Muscle layer of duodenum (tissue), 2 donors: ENCODE measurements around the gene KLRF2.
A peak's percentile ranks its signal among the peaks of the same experiment; 100 is the strongest.

Experiments
- H3K27ac ChIP-seq: one replicate; pipeline ENCODE4 v1.7.0; 2013; ENCODE audit warnings: mild to moderate bottlenecking, low read length
- H3K27me3 ChIP-seq: one replicate; pipeline ENCODE4 v1.7.0; 2013; ENCODE audit warnings: low read depth, mild to moderate bottlenecking, control low read depth, low read length
- H3K36me3 ChIP-seq, 2 donors: one replicate each; pipeline ENCODE4 v1.7.0; 2013; ENCODE audit warnings: low read length in 2 of 2, control low read depth in 1 of 2, mild to moderate bottlenecking in 1 of 2; ENCODE audit not compliant: insufficient read depth in 2 of 2, control insufficient read depth in 1 of 2
- H3K4me1 ChIP-seq, 2 donors: one replicate each; pipeline ENCODE4 v1.7.0; 2013; ENCODE audit warnings: low read length in 2 of 2, mild to moderate bottlenecking in 2 of 2, control low read depth in 1 of 2, moderate library complexity in 1 of 2; ENCODE audit not compliant: insufficient read depth in 2 of 2, control insufficient read depth in 1 of 2
- H3K4me3 ChIP-seq, 2 donors: one replicate each; pipeline ENCODE4 v1.7.0; 2013; ENCODE audit warnings: low read length in 2 of 2, low read depth in 1 of 2, mild to moderate bottlenecking in 1 of 2
- H3K9me3 ChIP-seq, 2 donors: one replicate each; pipeline ENCODE4 v1.7.0; 2013; ENCODE audit warnings: low read length in 2 of 2, control low read depth in 1 of 2, mild to moderate bottlenecking in 1 of 2; ENCODE audit not compliant: control insufficient read depth in 1 of 2
- donor health status: healthy.

The KLRF2 gene

DNA sequence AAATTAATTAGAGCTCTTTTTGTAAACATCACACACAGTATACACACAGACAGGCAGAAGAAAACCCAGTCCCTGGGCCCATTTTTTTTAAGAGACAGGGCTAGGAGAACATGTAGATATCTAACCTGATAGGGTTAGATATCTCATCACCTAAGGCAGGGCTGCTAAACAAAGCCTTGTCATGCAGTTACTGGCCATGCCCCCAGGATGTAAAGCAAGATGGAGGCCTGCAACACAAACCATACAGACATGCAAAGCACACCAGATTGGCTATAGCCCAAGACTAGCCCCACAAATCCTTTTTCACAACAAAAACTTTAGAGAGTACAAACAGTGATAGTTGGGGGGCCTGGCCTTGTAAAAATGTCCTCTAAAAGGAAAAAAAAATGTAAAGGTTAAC, 30.4 kb downstream of the KLRF2 start:
- H3K9me3 ChIP-seq = peaks cover 15 to 16% of the 10 kb centered on the region in 2 donors
- H3K27me3 ChIP-seq = no peaks in the 10 kb centered on the region
- H3K36me3 ChIP-seq = no peaks in the 10 kb centered on the region
- no peaks in the 10 kb centered on the region for H3K4me1 ChIP-seq
- H3K27ac ChIP-seq = no peak overlapping the region
- H3K4me3 ChIP-seq = no peak overlapping the region

DNA sequence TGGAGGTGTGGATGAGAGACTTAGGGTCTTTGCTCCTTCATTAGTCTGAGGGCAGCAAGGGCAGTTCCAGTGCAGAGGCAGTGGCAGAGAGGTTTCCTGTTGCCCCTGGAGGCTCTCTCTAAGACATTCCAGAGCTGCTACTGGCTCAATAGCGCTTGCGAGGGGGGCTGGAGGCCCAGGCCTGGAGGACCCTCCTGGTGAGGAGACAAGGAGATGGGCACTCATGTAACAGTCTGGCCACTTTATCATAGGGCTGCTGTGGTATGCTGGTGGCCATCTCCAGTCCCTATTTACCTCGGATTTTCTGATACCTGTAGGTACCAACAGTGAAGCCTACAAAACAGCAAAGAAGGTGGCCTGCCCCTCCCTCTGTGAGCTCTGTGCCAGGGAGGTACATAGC, 38.2 kb downstream of the KLRF2 start:
- Histone ChIP-seq H3K4me1 (no peaks in the 10 kb centered on the region), H3K27ac (no peak overlapping the region), H3K36me3 (no peaks in the 10 kb centered on the region), H3K9me3 (no peaks in the 10 kb centered on the region), H3K27me3 (no peaks in the 10 kb centered on the region), H3K4me3 (no peak overlapping the region)

DNA sequence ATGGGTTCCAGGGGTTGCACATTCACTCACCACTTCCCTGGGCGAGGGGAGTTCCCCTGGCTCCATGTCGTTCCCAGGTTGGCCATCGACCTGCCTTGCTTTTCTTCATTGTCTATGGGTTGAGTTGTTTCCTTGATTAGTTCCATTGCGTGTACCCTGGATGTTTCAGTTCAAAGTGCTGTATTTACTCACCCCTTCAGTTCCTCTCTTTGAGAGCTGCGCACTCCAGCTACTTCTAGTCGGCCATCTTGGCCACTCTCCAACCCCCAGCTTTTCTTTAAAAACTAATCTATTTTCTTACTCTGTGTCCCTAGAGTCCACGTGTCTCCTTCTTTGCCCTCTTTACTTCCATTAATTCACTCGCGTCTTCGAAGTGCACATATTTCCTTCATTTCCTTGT, 39.2 kb downstream of the KLRF2 start:
- Histone ChIP-seq H3K4me3 (no peak overlapping the region), H3K27ac (no peak overlapping the region), H3K9me3 (no peaks in the 10 kb centered on the region), H3K36me3 (no peaks in the 10 kb centered on the region), H3K27me3 (no peaks in the 10 kb centered on the region), H3K4me1 (no peaks in the 10 kb centered on the region)

DNA sequence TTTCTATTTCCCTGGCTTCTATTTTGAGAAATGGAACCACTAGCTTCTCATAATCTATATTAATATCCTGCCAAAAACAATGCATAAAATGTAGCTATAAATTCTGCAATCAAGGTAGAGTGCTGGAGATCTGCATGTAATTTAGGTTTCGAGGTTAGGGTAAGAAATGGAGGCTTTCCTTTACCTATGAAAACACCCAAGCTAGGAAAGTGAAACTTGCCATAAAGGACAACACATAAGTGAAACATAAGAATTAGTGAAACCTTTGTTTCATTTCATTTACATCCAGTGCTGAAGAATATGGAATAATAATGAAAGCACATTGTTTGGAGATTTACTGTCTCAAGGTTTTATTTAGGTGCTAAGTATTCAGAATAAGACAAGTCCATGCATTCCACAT, 41.1 kb downstream of the KLRF2 start:
- Histone ChIP-seq H3K27me3 (no peaks in the 10 kb centered on the region), H3K9me3 (no peaks in the 10 kb centered on the region)

DNA sequence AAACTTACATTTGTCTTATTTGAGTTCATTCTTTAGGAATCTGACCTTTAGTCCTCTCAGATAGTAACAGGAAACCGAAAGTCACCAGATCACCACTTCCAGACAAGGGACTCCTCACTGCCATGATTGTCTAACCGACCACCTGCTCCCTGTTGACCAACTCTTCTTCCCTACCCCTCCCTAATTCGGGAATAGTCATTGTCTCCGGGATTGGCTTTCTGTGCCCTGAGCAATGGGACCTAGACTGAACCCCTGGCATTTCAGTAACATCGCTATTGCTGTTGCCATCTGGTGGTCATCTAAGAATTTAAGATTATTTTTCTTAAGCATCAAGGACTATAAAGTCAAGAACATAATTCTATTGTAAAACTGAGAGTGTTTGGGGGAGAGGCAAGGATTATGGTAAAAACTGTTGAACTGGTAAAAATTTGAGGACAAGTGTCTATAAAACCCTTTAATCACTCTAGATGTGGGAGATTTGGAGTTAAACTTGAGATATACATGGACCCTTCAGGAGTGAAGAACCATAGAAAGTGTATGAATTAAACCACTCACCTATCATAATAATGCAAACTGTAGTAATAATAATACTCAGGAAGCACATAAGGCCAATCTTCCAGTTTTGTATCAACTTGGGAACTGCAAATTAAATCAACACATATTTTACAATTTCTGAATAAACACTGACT, 44.6 kb downstream of the KLRF2 start:
- H3K4me3 ChIP-seq = peak overlapping the region; percentile 30 to 45
- no peaks in the 10 kb centered on the region for H3K27me3 ChIP-seq
- no peaks in the 10 kb centered on the region for H3K4me1 ChIP-seq
- H3K36me3 ChIP-seq = no peaks in the 10 kb centered on the region
- no peak overlapping the region for H3K27ac ChIP-seq
- H3K9me3 ChIP-seq = no peaks in the 10 kb centered on the region

More for the DNA sequence above, 41.1 kb downstream of the KLRF2 start:
- no peak overlapping the region for H3K4me3 ChIP-seq
- H3K27ac ChIP-seq = no peak overlapping the region
- no peaks in the 10 kb centered on the region for H3K4me1 ChIP-seq
- no peaks in the 10 kb centered on the region for H3K36me3 ChIP-seq

DNA sequence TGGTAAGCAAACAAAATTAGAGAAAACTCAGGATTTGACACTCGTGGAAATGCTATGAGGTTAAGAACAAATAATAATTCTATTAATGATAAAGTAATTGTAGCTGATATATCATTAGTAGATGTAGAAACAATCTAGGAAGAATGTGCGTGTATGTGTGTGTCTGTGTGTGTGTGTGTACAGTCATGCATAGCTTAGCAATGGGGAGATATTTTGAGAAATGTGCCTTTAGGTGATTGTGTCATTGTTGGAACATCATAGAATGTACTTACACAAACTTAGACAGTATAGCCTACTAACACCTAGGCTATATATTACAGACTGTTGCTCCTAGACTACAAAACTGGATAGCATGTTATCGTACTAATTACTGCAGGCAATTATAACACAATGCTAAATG, 45.6 kb downstream of the KLRF2 start:
- Histone ChIP-seq H3K27ac (no peak overlapping the region), H3K4me1 (no peaks in the 10 kb centered on the region), H3K36me3 (no peaks in the 10 kb centered on the region), H3K9me3 (no peaks in the 10 kb centered on the region), H3K27me3 (no peaks in the 10 kb centered on the region), H3K4me3 (no peak overlapping the region)

DNA sequence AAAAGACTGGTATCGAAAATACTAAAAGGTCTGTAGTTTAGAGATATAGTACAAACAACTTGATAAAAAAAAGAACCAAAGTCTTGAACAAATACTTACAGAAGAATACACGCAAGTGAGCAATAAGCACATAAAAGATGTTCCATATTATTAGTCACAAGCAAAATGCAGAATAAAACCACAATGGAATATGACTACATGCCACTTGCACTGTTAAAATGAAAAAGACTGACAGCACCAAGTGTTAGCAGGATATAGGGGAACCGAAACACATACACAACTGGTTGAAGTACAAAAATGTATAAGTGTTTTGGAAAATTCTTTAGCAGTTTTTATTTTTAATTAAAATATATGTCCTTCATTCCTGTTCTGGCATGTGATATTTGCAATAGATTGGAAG, 47.3 kb downstream of the KLRF2 start:
- Histone ChIP-seq H3K27me3 (no peaks in the 10 kb centered on the region), H3K27ac (no peak overlapping the region)

DNA sequence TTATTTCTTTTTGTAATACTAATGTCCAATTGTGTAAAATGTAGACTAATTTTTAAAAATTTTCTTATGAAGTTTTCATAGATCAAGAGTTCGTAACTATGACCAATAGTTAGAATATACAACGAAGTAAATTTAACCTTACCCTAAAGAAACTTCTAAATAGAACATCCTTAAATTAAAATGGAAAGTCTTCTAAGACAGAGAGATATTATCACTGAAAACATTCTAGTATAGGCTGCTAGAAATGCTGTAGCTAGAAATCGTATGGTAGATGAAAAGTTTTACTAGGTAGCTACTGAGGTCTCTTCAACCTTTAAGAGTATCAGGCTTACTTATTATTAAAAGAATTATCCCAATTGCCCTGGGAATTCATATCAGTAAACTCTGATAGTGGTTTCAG, 50.0 kb downstream of the KLRF2 start:
- Histone ChIP-seq H3K27ac (no peak overlapping the region), H3K36me3 (no peaks in the 10 kb centered on the region)

More for the DNA sequence above, 47.3 kb downstream of the KLRF2 start:
- Histone ChIP-seq H3K36me3 (no peaks in the 10 kb centered on the region), H3K9me3 (no peaks in the 10 kb centered on the region), H3K4me3 (no peak overlapping the region), H3K4me1 (no peaks in the 10 kb centered on the region)

DNA sequence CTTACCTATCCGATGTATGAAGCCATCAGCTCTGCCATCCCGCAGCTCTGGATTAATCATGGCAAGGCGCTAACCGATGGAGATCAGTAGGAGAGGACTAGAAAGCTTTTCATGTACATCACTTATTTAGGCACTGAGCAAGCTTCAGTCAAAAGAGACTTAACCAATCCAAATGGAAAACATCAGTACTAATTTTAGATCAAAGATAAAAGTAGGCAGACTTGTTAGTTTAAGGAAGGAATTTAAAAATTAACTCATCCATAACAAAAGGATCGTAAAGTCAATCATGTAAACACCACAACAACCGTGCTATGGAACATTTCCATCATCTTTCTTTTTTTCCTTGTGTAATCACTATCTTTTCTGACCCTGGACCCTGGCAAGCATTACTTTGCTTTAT, 51.0 kb downstream of the KLRF2 start, which contains the start of gene CLEC2A:
Gene CLEC2A, minus strand, starts transcription at position 101 of the 400 bp plus-strand sequence. Its CDS starts 41 bp downstream, at position 60.
- Histone ChIP-seq H3K36me3 (no peaks in the 10 kb centered on the region), H3K4me3 (no peak within 1 kb of the TSS), H3K27me3 (no peaks in the 10 kb centered on the region), H3K4me1 (no peaks in the 10 kb centered on the region), H3K27ac (no peak within 1 kb of the TSS), H3K9me3 (no peaks in the 10 kb centered on the region)

More for the DNA sequence above, 50.0 kb downstream of the KLRF2 start:
- Histone ChIP-seq H3K4me3 (no peak overlapping the region), H3K9me3 (no peaks in the 10 kb centered on the region), H3K27me3 (no peaks in the 10 kb centered on the region), H3K4me1 (no peaks in the 10 kb centered on the region)

DNA sequence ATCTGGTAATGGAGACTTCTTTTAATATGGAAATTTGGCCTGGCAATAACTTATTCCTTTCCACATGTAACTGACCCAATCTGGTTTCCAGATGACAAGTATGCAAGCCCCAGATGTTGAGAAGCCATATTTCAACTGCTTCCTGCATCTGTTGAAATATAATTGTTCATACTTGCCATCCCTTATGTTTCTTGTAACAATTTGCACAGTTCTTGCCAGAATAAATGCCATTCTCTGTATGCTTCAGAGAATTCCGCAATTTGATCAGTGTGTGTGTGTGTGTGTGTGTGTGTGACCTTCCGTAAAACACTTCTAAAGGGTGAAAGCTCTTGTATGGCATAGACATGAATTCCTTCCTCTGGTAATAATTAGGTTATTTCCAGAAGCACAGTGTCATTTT, 52.7 kb downstream of the KLRF2 start:
- Histone ChIP-seq H3K9me3 (no peaks in the 10 kb centered on the region), H3K4me1 (no peaks in the 10 kb centered on the region), H3K36me3 (no peaks in the 10 kb centered on the region)

DNA sequence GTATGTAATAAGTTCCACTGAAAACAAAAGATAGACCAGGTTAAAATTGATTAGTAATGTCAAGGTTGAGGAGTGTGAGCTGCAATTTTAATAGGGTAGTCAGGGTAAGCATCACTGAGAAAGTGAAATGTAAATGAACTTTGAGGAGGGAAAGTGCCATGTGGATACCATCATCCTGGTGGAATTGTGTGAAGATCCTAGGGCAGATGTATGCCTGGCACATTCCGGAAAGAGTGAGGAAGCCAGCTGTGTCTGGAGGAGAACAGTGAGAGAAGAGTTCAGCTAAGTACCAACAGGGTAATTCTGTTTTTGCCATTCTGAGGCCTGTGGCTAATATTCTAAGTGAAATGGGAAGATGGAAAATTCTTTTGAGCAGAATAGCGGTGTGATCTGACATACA, 53.7 kb downstream of the KLRF2 start:
- no peak overlapping the region for H3K27ac ChIP-seq
- H3K36me3 ChIP-seq = no peaks in the 10 kb centered on the region
- no peaks in the 10 kb centered on the region for H3K4me1 ChIP-seq

More for the DNA sequence above, 52.7 kb downstream of the KLRF2 start:
- H3K27ac ChIP-seq = no peak overlapping the region
- H3K27me3 ChIP-seq = no peaks in the 10 kb centered on the region
- no peak overlapping the region for H3K4me3 ChIP-seq

DNA sequence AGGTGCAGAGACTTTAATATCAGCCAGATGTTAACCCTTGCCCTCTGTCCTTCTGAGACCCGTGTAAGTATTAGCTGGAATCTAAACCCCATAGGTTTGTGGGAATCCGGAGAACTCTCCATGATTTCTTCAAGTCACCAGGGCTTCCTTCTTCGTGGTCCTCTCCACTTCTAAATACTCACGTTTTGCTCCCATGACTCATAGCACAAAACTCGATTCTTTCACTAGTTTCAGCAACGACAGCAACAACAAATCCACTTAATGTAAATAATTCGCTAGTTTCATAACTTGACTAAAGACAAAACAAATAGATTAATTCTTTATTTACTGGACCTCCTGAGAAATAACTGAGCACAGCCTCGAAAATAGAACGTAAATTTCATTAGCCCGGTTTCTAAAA, 55.3 kb downstream of the KLRF2 start:
- Histone ChIP-seq H3K4me1 (no peaks in the 10 kb centered on the region), H3K36me3 (no peaks in the 10 kb centered on the region), H3K4me3 (no peak overlapping the region), H3K27ac (no peak overlapping the region), H3K9me3 (no peaks in the 10 kb centered on the region), H3K27me3 (no peaks in the 10 kb centered on the region)

More for the DNA sequence above, 53.7 kb downstream of the KLRF2 start:
- H3K4me3 ChIP-seq = no peak overlapping the region
- H3K9me3 ChIP-seq = no peaks in the 10 kb centered on the region
- H3K27me3 ChIP-seq = no peaks in the 10 kb centered on the region
